Peyer's patch (tissue), 4 donors: ENCODE data around the gene RNF220.

Source experiments
- POLR2A ChIP-seq, 2 donors: fragments of 450-650 bp; IDR thresholded peaks; one replicate each; pipeline ENCODE4 v1.5.1; 2017; ENCODE audit warnings: antibody characterized with exemption in 2 of 2, mild to moderate bottlenecking in 2 of 2, moderate library complexity in 2 of 2
- TF ChIP-seq, protein P1 (sequence below), 6 experiments: fragments of 450-650 bp in 4 of 6; fragments of 200-600 bp in 2 of 6; sonication (generic) in 1 of 6; IDR thresholded peaks; one replicate each; pipeline ENCODE4 v1.5.1; 2017 to 2019; ENCODE audit warnings: antibody characterized with exemption in 6 of 6, mild to moderate bottlenecking in 3 of 6, moderate library complexity in 1 of 6

DNA sequence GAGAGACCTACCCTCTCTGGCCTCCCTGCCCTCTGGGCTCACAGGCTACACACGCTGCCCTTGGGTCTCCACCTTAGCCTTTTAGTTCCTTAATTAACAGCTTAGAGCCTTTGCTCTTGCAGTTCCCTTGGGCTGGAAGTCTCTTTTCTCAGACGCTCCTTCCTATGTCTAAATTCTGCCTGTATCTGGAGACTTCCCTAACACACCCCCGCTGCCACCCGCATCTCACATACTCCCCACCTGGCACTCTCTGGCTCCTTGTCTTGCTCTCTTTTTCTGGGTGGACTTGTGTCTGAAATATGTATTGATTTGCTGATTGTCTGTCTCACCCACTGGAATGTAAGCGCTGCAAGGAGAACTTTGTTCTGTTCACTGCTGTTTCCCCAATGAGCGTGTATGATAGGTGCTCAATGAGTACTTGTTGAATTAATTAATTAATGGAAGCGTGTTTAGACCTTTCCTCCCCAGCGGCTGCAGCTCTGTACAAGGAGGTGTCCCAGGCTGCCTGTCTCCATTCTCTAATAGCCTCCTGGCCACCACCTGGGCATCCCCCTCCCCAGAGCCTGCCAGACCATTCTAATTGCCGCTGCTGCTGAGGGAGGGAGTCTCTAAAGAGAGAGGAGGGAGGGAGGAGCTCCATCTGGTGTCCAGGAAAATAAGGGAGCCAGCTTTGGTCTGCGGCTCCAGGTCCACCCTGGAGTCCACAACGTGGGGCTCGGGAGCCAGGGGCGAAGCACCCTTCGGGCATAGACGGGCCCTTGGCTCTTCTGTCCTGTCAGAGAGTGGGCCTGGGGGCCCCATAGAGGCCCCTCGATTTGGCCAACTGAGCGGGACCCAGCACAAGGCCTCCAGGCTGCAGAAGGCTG, 95.4 kb downstream of the RNF220 start:
- TF ChIP-seq, protein P1, sequence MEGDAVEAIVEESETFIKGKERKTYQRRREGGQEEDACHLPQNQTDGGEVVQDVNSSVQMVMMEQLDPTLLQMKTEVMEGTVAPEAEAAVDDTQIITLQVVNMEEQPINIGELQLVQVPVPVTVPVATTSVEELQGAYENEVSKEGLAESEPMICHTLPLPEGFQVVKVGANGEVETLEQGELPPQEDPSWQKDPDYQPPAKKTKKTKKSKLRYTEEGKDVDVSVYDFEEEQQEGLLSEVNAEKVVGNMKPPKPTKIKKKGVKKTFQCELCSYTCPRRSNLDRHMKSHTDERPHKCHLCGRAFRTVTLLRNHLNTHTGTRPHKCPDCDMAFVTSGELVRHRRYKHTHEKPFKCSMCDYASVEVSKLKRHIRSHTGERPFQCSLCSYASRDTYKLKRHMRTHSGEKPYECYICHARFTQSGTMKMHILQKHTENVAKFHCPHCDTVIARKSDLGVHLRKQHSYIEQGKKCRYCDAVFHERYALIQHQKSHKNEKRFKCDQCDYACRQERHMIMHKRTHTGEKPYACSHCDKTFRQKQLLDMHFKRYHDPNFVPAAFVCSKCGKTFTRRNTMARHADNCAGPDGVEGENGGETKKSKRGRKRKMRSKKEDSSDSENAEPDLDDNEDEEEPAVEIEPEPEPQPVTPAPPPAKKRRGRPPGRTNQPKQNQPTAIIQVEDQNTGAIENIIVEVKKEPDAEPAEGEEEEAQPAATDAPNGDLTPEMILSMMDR (IDR thresholded peaks at IDR 0.05) = no peak
- TF ChIP-seq POLR2A (IDR thresholded peaks at IDR 0.05) = no peak
